NB4 (cell line): ENCODE results near the gene SNRNP200.

Experiments used
- CTCF ChIP-seq: IDR thresholded peaks from one replicate; pipeline ENCODE4 v1.5.1; 2012; ENCODE audit warnings: low read depth, low read length
- MYC ChIP-seq: IDR thresholded peaks from 2 replicates; pipeline ENCODE4 v1.6.1; 2011; ENCODE audit warnings: low read depth, low read length
- POLR2A ChIP-seq: IDR thresholded peaks from 2 replicates; pipeline ENCODE4 v1.6.1; 2011; ENCODE audit warnings: mild to moderate bottlenecking; ENCODE audit not compliant: insufficient read length; ENCODE audit errors: extremely low read depth

DNA sequence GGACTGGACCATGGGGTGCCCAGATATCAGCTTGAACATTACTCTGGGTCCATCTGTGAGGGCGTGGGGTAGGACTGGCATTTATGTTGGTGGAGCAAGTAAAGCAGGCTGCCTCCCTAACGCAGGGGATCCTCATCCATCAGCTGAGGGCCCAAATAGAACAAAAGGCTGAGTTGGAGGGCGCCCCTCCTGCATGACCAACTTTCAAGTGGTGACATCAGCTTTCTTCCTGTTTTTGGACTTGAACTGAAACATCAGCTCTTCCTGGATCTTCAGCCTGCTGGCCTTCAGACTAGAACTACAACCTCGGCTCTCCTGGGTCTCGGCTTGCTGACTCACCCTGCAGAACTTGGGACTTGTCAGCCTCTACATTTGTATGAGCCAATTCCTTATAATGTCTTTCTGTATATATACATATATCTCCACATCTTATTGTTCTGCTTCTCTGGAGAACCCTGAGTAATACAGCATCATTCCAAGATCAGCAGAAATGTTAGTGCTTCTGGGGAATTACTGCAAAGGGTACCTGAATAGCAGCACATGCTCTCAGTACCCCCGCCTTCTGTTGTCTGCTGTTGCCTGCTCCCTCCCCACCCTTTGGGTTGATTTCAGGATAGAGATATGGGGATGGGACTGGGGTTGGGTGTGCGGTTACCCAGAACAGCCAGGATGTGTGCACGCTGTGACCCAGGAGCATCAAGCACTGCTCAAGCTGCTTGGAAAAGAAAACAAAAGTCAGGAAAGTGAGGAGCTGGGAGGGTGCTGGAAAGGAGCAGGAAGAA lies 59.5 kb downstream of the SNRNP200 start:
- no peak for TF ChIP-seq CTCF
- TF ChIP-seq POLR2A: no peak
- TF ChIP-seq MYC: no peak
